GM12878 (cell line): ENCODE data around the gene TET2. TPM values are rescaled to one million over a fixed set of nuclear protein-coding genes. Genes with fewer than 3 reads are reported as not detected.

Experiments
- ATAC-seq: fragments of 200-7000 bp; cut with Tn5 transposase; 3 replicates; pipeline ENCODE4 v1.9.1; 2020; ENCODE audit warnings: mild to moderate bottlenecking, moderate library complexity
- BruUV-seq: library from RNA; stranded (reverse); fragments of 400-500 nt; replicated peaks from 2 replicates; lab custom pipeline; 2021; lab: Mats Ljungman, UMichigan
- CTCF ChIA-PET: fragments of 300-600 bp; sonication (Branson Sonifier 250); formaldehyde crosslinking; extraction: SDS; loops from one replicate; lab custom pipeline; 2021; ENCODE audit warnings: inconsistent platforms; lab: Yijun Ruan, JAX
- POLR2A ChIA-PET: fragments of 350-600 bp; formaldehyde crosslinking; extraction: SDS; loops from one replicate; lab custom pipeline; 2021; ENCODE audit warnings: inconsistent platforms; lab: Charles Lee
- RAD21 ChIA-PET: fragments of 300-600 bp; sonication (Branson Sonifier 250); formaldehyde crosslinking; loops from one replicate; lab custom pipeline; 2023; ENCODE audit warnings: antibody characterized with exemption; ENCODE audit not compliant: unreplicated experiment; lab: Charles Lee
- SMC1A ChIA-PET: fragments of 300-600 bp; sonication (Branson Sonifier 250); formaldehyde crosslinking; loops from one replicate; lab custom pipeline; 2023; ENCODE audit not compliant: unreplicated experiment, uncharacterized antibody; lab: Charles Lee
- DNase-seq: peaks from one replicate; pipeline ENCODE4 v3.0.0-alpha.2; 2011; ENCODE audit warnings: low read depth, low spot score
- FAIRE-seq: peaks from 3 replicates; lab custom pipeline; 2011; peaks lifted over from hg19 to GRCh38; lab: Jason Lieb, UNC
- H2AFZ ChIP-seq: 2 replicates; pipeline ENCODE4 v1.6.0; 2011; ENCODE audit warnings: low read depth, low read length, control low read depth; ENCODE audit not compliant: control insufficient read depth
- H3K27ac ChIP-seq: 2 replicates; pipeline ENCODE4 v1.5.1; 2011; ENCODE audit warnings: control low read depth; ENCODE audit not compliant: control insufficient read depth, insufficient read depth
- H3K27me3 ChIP-seq, 2 experiments: replicated peaks in 1 of 2; 2 replicates each; pipeline versions ENCODE4 v1.6.0 to v1.6.1; 2011; ENCODE audit warnings: low read length in 1 of 2; ENCODE audit not compliant: control insufficient read depth in 2 of 2, insufficient read depth in 2 of 2
- H3K36me3 ChIP-seq, 2 experiments: 2 replicates each; pipeline ENCODE4 v1.5.1; 2011; ENCODE audit warnings: low read length in 1 of 2; ENCODE audit not compliant: control insufficient read depth in 2 of 2, insufficient read depth in 2 of 2
- H3K4me1 ChIP-seq: 2 replicates; pipeline ENCODE4 v1.6.1; 2011; ENCODE audit warnings: mild to moderate bottlenecking, low read length, moderate library complexity, mixed read lengths; ENCODE audit not compliant: control insufficient read depth, insufficient read depth
- H3K4me2 ChIP-seq: 2 replicates; pipeline ENCODE4 v1.6.0; 2011; ENCODE audit warnings: control low read depth; ENCODE audit not compliant: control insufficient read depth, insufficient read depth
- H3K4me3 ChIP-seq: fragments of 200-600 bp; sonication (generic); 2 replicates; pipeline ENCODE4 v1.5.1; 2016
- H3K79me2 ChIP-seq: 2 replicates; pipeline ENCODE4 v1.6.0; 2011; ENCODE audit warnings: low read length; ENCODE audit not compliant: control insufficient read depth, insufficient read depth
- H3K9ac ChIP-seq: 2 replicates; pipeline ENCODE4 v1.8.0; 2011; ENCODE audit warnings: low read length, control low read depth, mixed read lengths; ENCODE audit not compliant: control insufficient read depth, insufficient read depth
- H3K9me3 ChIP-seq: replicated peaks from 3 replicates; pipeline ENCODE4 v1.5.1; 2011; ENCODE audit warnings: mild to moderate bottlenecking, low read length; ENCODE audit not compliant: control insufficient read depth, insufficient read depth
- H4K20me1 ChIP-seq: 2 replicates; pipeline ENCODE4 v1.6.0; 2011; ENCODE audit not compliant: control insufficient read depth, insufficient read depth
- ATF2 ChIP-seq: IDR thresholded peaks from 2 replicates; pipeline ENCODE4 v1.6.1; 2012; ENCODE audit warnings: low read length, inconsistent platforms
- CHD2 ChIP-seq: IDR thresholded peaks from 2 replicates; pipeline ENCODE4 v1.6.1; 2011; ENCODE audit warnings: low read depth, low read length, improper control_type of control experiment, borderline replicate concordance
- CUX1 ChIP-seq: IDR thresholded peaks from 2 replicates; pipeline ENCODE4 v1.6.1; 2012; ENCODE audit warnings: improper control_type of control experiment, low read depth, low read length; ENCODE audit not compliant: insufficient replicate concordance
- GABPA ChIP-seq: IDR thresholded peaks from 2 replicates; pipeline ENCODE4 v1.6.1; 2014; ENCODE audit warnings: antibody characterized with exemption, low read depth, mild to moderate bottlenecking, inconsistent platforms
- IKZF1 ChIP-seq: fragments of 450-650 bp; conservative IDR thresholded peaks from 2 replicates; pipeline ENCODE4 v1.6.1; 2017; ENCODE audit warnings: antibody characterized with exemption, mild to moderate bottlenecking
- PKNOX1 ChIP-seq: fragments of 450-650 bp; IDR thresholded peaks from 2 replicates; pipeline ENCODE4 v1.6.1; 2016; ENCODE audit warnings: mild to moderate bottlenecking
- SRF ChIP-seq, 2 experiments: IDR thresholded peaks; 2 replicates each; pipeline ENCODE4 v1.6.1; 2011; ENCODE audit warnings: low read depth in 2 of 2, low read length in 2 of 2, mild to moderate bottlenecking in 1 of 2, moderate library complexity in 1 of 2
- ZBTB40 ChIP-seq: fragments of 450-650 bp; IDR thresholded peaks from 2 replicates; pipeline ENCODE4 v1.6.1; 2016; ENCODE audit warnings: mild to moderate bottlenecking, moderate library complexity, borderline replicate concordance
- WGBS: methylation state at CpG from one replicate; pipeline ENCODE4 v1.1.6; 2016; ENCODE audit warnings: low lambda C conversion rate; ENCODE audit not compliant: insufficient replicate concordance, insufficient coverage; ENCODE audit errors: missing lambda C conversion rate; 5-methylcytosine and 5-hydroxymethylcytosine counted together
- in situ Hi-C: fragments of 300-500 bp; cut with MboI; formaldehyde crosslinking; loops from 9 replicates; pipeline ENCODE4 v1.14.3; 2018; ENCODE audit warnings: mixed read lengths
- intact Hi-C: fragments of 100-400 bp; cut with micrococcal nuclease; formaldehyde crosslinking; loops from one replicate; pipeline ENCODE4 v1.14.2; 2022; ENCODE audit not compliant: unreplicated experiment
- polyA plus RNA-seq, 11 experiments: library from polyadenylated mRNA; depleted of rRNA in 4 of 11; unstranded in 6 of 11; stranded (reverse) in 5 of 11; fragments of >200 nt; fragmentation: Nextera tagmentation in 4 of 11; fragmentation: Illumina TruSeq in 1 of 11; extraction: Ambion mirVana in 4 of 11; extraction: Trizol in 1 of 11; gene quantifications; 1 replicate in 1 of 11; 2 replicates in 10 of 11; pipeline versions ENCODE4 v1.2.1 to v1.2.3, GENCODE V29; 2011 to 2016; ENCODE audit warnings: inconsistent platforms in 2 of 11, missing spikeins in 2 of 11, low read depth in 1 of 11
- total RNA-seq, 4 experiments: library from RNA; depleted of rRNA in 3 of 4; stranded (reverse); fragments of >200 nt in 3 of 4; fragmentation: Illumina TruSeq in 1 of 4; extraction: Trizol in 1 of 4; gene quantifications; 2 replicates each; pipeline versions ENCODE4 v1.2.1 to v1.2.3, GENCODE V29; 2013 to 2021

TET2 gene
- total and polyA plus RNA-seq, 10 of the 15 experiments (the other 5 are each of a cell fraction or from before 2014, with no cell fraction given): 3.7 to 49.0 (median 27.5) TPM

GRCh38 chr4:105147553-105148161 is 981 bp downstream of the TET2 start (continued):
- no peak for TF ChIP-seq SRF (IDR thresholded peaks at IDR 0.05; ENCODE audit: low read depth in 2 of 2, low read length in 2 of 2)
- 0 out of 2 replicates have a peak, but pooled peaks have one; percentile 17 for TF ChIP-seq IKZF1
- TF ChIP-seq GABPA: no peak
- no peak for TF ChIP-seq CHD2

GRCh38 chr4:105148356-105148755 is 1.7 kb downstream of the TET2 start:
- intact Hi-C loops (loop anchor here (5.0 to 10.0 kb wide), 5 partner anchors 181 to 1084 kb away; partner anchors contain the start of gene CXXC4), in situ Hi-C loops (no loop called here)
- Histone ChIP-seq H3K4me3 (peak overlapping the region; percentile 99), H3K79me2 (peaks cover 87% of the 10 kb centered on the region), H3K4me1 (no peaks in the 10 kb centered on the region), H4K20me1 (no peaks in the 10 kb centered on the region), H3K4me2 (0 out of 2 replicates have a peak overlapping the region, but pooled peaks have one; percentile 3), H2AFZ (no peak overlapping the region), H3K36me3 (peaks cover 0 to 5% of the 10 kb centered on the region in 2 experiments; a peak in 1 of 4 replicates), H3K27ac (peak overlapping the region; percentile 96), H3K9ac (peak overlapping the region; percentile 84), H3K9me3 (no peaks in the 10 kb centered on the region; the same call in 2 of the 3 replicates), H3K27me3 (no peaks in the 10 kb centered on the region)
- DNase-seq (no peak), ATAC-seq (no peak), FAIRE-seq (no peak)
- CTCF ChIA-PET: no interaction called here
- RAD21 ChIA-PET: interaction anchor here (0.9 kb wide), 1 partner anchor 325 kb away, joined by 3 read pairs; no protein-coding TSS in a partner anchor
- no peak for TF ChIP-seq ZBTB40
- TF ChIP-seq ATF2: no peak
- TF ChIP-seq CUX1: no peak
- TF ChIP-seq PKNOX1: no peak
- no TSS peak for BruUV-seq
- SMC1A ChIA-PET: interaction anchor here (0.6 to 2.1 kb wide), 4 partner anchors 12 to 157 kb away, joined by 3 to 10 read pairs (median 7); no protein-coding TSS in a partner anchor
- 0% methylated on average over 1 of the region's 1 CpG for WGBS
- POLR2A ChIA-PET: interaction anchor here (0.6 to 1.7 kb wide), 3 partner anchors 62 to 325 kb away, joined by 3 to 7 read pairs (median 3); no protein-coding TSS in a partner anchor
